ENCODE results near the gene NTSR1.

- TF ChIP-seq EZH2 (IDR thresholded peaks at IDR 0.05; ENCODE audit: insufficient read depth, poor library complexity, severe bottlenecking) (no peak), EZH2phosphoT487 (IDR thresholded peaks at IDR 0.05; ENCODE audit: insufficient read depth, low read depth) (no peak)
These were observed 54.2 kb downstream of the NTSR1 start for GRCh38 chr20:62762801-62763368.
